Thoracic aorta (tissue), 2 donors: Measurements from ENCODE around the gene FSTL3. TPM values are rescaled to one million over a fixed set of nuclear protein-coding genes. Genes with fewer than 3 reads are reported as not detected.

Source experiments
- ATAC-seq: fragments of 150-250 bp; one replicate; pipeline ENCODE4 v1.8.0; 2017; ENCODE audit warnings: low read depth; ENCODE audit not compliant: insufficient number of reproducible peaks, low FRiP score
- DNase-seq: peaks from one replicate; pipeline ENCODE4 v3.0.0-alpha.2; 2020; ENCODE audit warnings: low spot score
- H3K27ac ChIP-seq, 2 donors: fragments of 200-600 bp; sonication (generic); 1 replicate in 1 of 2; 2 replicates in 1 of 2; pipeline ENCODE4 v1.5.1; 2016; ENCODE audit warnings: mild to moderate bottlenecking in 2 of 2, moderate library complexity in 2 of 2
- H3K27me3 ChIP-seq: fragments of 200-600 bp; sonication (generic); replicated peaks from 2 replicates; pipeline ENCODE4 v1.6.0; 2016; ENCODE audit warnings: mild to moderate bottlenecking; ENCODE audit not compliant: insufficient read depth
- H3K36me3 ChIP-seq: fragments of 200-600 bp; sonication (generic); one replicate; pipeline ENCODE4 v1.5.1; 2016
- H3K4me1 ChIP-seq, 2 donors: fragments of 200-600 bp; sonication (generic); 1 replicate in 1 of 2; 2 replicates in 1 of 2; pipeline versions ENCODE4 v1.5.1 to v1.6.0; 2016; ENCODE audit warnings: low read depth in 2 of 2, mild to moderate bottlenecking in 1 of 2; ENCODE audit not compliant: control insufficient read depth in 1 of 2
- H3K4me3 ChIP-seq: fragments of 200-600 bp; sonication (generic); 2 replicates; pipeline ENCODE4 v1.5.1; 2016; ENCODE audit warnings: mild to moderate bottlenecking
- H3K9me3 ChIP-seq: fragments of 200-600 bp; sonication (generic); 2 replicates; pipeline ENCODE4 v1.5.1; 2016
- total RNA-seq, 2 donors: library from RNA; depleted of rRNA; stranded (reverse); fragments of >200 nt; gene quantifications; one replicate each; pipeline versions ENCODE4 v1.1.0 to v1.2.3, GENCODE V29; 2016
- TF ChIP-seq, protein P1 (sequence below): fragments of 200-600 bp; sonication (generic); IDR thresholded peaks from one replicate; pipeline ENCODE4 v1.5.1; 2019; ENCODE audit warnings: antibody characterized with exemption

Gene FSTL3
- total RNA-seq, 2 donors from 2014 or later: 361 to 595 TPM

DNA sequence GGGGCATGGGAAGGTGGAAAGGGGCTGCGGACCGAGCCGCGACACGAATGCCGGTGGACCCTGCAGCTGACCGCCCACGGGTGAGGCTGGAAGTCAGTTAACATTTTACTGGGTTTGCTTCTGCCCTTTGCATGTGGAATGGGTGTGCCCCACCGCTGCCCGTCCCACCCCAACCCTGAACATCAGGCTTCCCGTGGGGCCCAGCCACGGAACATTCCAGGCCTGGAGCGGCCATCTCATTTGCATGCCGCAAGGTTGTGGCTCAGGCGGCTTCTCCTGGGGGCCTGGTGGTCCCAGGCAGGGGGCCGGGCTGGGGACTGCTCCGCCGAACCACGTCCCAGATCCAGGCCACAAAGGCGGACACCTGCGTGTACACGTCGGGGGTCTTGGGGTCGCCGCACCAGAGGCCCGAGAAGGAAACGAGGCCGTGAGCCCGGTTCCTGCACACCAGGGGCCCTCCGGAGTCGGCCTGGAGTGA, 9.3 kb downstream of the FSTL3 start:
- no peak overlapping the region for H3K27ac ChIP-seq
- ATAC-seq: no peak

DNA sequence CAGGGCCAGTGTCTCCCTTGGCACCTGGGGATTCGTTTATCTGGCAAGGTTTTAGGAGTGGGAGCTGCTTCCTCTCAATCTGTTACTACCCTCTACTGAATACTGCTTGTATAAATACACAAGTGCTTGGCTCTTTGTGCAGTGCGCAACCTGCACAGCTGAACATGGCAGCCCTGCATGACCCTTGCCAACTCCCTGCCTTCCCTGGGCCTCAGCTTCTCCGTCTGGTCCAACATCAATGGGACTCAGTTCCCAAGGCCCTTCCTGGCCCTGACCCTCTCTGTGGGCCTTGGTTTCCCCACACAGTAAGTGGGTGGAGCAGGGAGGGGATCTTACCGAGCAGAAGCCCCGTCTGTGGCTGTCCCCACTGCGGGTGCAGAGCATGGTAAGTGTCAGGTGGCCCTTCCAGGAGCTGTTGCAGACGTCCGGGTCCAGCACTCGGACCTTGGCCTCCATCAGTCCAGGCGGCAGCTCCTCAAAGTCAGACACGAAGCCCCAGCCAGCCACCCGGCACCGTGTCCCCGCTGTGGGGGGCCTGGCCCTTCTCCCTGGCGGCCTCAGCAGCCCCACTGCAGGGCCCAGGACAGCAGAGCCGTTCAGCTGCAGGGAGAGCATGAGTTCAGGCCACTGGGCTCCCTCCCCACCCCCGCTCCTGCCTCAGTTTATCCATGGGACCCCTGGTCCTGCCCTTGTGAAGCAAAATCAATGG, 10.6 kb downstream of the FSTL3 start:
- Histone ChIP-seq H3K36me3 (peaks cover under 1% of the 10 kb centered on the region), H3K27ac (no peak overlapping the region), H3K27me3 (no peaks in the 10 kb centered on the region), H3K4me3 (no peak overlapping the region), H3K4me1 (no peaks in the 10 kb centered on the region), H3K9me3 (no peaks in the 10 kb centered on the region)
- DNase-seq (no peak), ATAC-seq (no peak)
- TF ChIP-seq, protein P1, sequence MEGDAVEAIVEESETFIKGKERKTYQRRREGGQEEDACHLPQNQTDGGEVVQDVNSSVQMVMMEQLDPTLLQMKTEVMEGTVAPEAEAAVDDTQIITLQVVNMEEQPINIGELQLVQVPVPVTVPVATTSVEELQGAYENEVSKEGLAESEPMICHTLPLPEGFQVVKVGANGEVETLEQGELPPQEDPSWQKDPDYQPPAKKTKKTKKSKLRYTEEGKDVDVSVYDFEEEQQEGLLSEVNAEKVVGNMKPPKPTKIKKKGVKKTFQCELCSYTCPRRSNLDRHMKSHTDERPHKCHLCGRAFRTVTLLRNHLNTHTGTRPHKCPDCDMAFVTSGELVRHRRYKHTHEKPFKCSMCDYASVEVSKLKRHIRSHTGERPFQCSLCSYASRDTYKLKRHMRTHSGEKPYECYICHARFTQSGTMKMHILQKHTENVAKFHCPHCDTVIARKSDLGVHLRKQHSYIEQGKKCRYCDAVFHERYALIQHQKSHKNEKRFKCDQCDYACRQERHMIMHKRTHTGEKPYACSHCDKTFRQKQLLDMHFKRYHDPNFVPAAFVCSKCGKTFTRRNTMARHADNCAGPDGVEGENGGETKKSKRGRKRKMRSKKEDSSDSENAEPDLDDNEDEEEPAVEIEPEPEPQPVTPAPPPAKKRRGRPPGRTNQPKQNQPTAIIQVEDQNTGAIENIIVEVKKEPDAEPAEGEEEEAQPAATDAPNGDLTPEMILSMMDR: no peak

More for the DNA sequence above, 9.3 kb downstream of the FSTL3 start:
- TF ChIP-seq, protein P1: no peak
- no peaks in the 10 kb centered on the region for H3K27me3 ChIP-seq
- H3K9me3 ChIP-seq: no peaks in the 10 kb centered on the region
- H3K36me3 ChIP-seq: peaks cover 6% of the 10 kb centered on the region
- H3K4me3 ChIP-seq: no peak overlapping the region
- DNase-seq: no peak
- H3K4me1 ChIP-seq: no peaks in the 10 kb centered on the region

DNA sequence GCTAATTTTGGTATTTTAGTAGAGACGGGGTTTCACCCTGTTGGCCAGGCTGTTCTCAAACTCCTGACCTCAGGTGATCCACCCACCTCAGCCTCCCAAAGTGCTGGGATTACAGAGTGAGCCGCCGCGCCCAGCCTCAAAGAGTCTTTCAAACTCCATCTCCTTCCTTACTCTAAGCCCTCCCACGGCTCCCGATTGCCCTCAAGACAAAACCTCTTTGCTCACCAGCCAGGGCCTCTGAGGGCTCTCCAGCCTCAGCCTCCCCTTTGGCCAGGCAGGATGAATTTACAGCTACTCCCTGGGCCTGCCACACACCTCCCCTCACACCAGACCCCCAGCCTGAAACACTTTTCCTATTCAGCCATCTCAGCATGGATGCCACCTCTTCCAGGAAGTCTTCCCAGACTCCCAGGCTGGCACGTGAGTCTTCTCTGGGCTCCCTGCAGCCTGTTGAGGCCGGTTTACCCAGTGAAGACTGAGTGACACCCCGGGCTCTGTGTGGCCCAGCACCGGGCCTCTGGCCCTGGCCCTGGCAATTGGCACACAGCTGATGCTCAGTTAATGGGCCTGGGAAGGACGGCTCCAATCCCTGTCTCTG, 11.5 kb downstream of the FSTL3 start:
- Histone ChIP-seq H3K9me3 (no peaks in the 10 kb centered on the region), H3K27me3 (no peaks in the 10 kb centered on the region), H3K4me1 (no peaks in the 10 kb centered on the region), H3K36me3 (no peaks in the 10 kb centered on the region), H3K27ac (no peak overlapping the region), H3K4me3 (no peak overlapping the region)
- DNase-seq (no peak), ATAC-seq (no peak)
- TF ChIP-seq, protein P1: no peak

DNA sequence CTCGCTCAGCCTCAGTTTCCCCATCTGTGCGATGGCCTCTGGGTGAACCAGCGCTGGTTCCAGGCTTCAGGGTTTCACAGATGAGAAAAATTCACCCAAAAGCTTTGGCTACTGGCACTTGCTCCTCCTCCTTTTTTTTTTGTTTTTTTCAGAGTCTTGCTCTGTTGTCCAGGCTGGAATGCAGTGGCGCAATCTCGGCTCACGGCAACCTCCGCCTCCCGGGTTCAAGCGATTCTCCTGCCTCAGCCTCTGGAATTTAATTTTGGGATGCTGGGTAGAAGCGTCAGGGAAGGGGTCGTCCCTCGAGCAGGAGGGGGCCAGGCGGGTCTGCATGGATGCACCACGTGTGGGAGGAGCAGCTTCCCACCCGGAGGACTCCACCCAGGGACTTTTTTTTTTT, 12.0 kb downstream of the FSTL3 start:
- Histone ChIP-seq H3K36me3 (no peaks in the 10 kb centered on the region), H3K4me1 (no peaks in the 10 kb centered on the region), H3K4me3 (no peak overlapping the region), H3K27ac (no peak overlapping the region), H3K9me3 (no peaks in the 10 kb centered on the region), H3K27me3 (no peaks in the 10 kb centered on the region)
- ATAC-seq (no peak), DNase-seq (no peak)
- TF ChIP-seq, protein P1: no peak

DNA sequence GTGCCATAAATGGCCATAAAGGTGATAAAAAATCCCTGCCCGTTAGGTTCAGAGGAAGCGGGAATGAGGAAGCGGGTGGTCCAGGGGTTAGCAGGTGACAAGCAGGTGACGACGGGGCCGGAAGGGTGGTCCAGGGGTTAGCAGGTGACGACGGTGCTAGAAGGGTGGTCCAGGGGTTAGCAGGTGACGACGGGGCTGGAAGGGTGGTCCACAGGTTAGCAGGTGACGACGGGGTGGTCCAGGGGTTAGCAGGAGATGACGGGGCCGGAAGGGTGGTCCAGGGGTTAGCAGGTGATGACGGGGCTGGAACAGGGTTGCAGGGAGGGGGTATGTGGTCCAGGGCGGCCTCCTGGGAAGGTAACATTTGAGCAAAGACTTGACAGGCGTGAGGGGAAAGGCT, 12.8 kb downstream of the FSTL3 start:
- no peaks in the 10 kb centered on the region for H3K4me1 ChIP-seq
- H3K27me3 ChIP-seq: no peaks in the 10 kb centered on the region
- TF ChIP-seq, protein P1: no peak
- no peaks in the 10 kb centered on the region for H3K9me3 ChIP-seq
- DNase-seq: no peak
- H3K36me3 ChIP-seq: no peaks in the 10 kb centered on the region
- H3K27ac ChIP-seq: no peak overlapping the region
- no peak overlapping the region for H3K4me3 ChIP-seq
- no peak for ATAC-seq
